GM12892 (cell line): ENCODE results near the gene SERPINF2.
"Not testable (repeated sequence)": the region's sequence is repeated elsewhere in the genome, so short reads cannot be mapped to it uniquely, and the experiment has no call there.

ENCODE experiments used
- DNase-seq: peaks from one replicate; pipeline ENCODE4 v3.0.0; 2011; ENCODE audit not compliant: insufficient read length
- FAIRE-seq: peaks from 2 replicates; lab custom pipeline; 2011; peaks lifted over from hg19 to GRCh38; lab: Jason Lieb, UNC
- POLR2A ChIP-seq: IDR thresholded peaks from 2 replicates; pipeline ENCODE4 v1.6.1; 2011; ENCODE audit warnings: low read depth, low read length, control low read depth
- POLR2AphosphoS5 ChIP-seq: IDR thresholded peaks from 2 replicates; pipeline ENCODE4 v1.6.1; 2011; ENCODE audit warnings: low read depth, low read length, control low read depth
- TAF1 ChIP-seq: IDR thresholded peaks from 2 replicates; pipeline ENCODE4 v1.6.1; 2011; ENCODE audit warnings: low read depth, mild to moderate bottlenecking, control low read depth, low read length, borderline replicate concordance

The SERPINF2 gene

GRCh38 chr17:1792495-1793446 lies 50.1 kb downstream of the SERPINF2 start:
- no peak for FAIRE-seq

GRCh38 chr17:1793447-1793806 lies 50.8 kb downstream of the SERPINF2 start:
- DNase-seq, result no peak
- FAIRE-seq, result no peak
- TF ChIP-seq POLR2A (no peak), TAF1 (no peak), POLR2AphosphoS5 (no peak)

More at GRCh38 chr17:1792495-1793446, 50.1 kb downstream of the SERPINF2 start:
- TF ChIP-seq POLR2AphosphoS5 (no peak), POLR2A (no peak), TAF1 (no peak)
- no peak for DNase-seq

- no peak for FAIRE-seq
- TF ChIP-seq POLR2A, result no peak
- no peak for TF ChIP-seq POLR2AphosphoS5
- no peak for TF ChIP-seq TAF1
- no peak for DNase-seq
These were observed 54.1 kb downstream of the SERPINF2 start for GRCh38 chr17:1796800-1797199.

GRCh38 chr17:1797323-1797722 lies 54.7 kb downstream of the SERPINF2 start:
- DNase-seq (no peak), FAIRE-seq (no peak)
- no peak for TF ChIP-seq TAF1
- TF ChIP-seq POLR2A, result no peak
- no peak for TF ChIP-seq POLR2AphosphoS5

GRCh38 chr17:1797846-1798245 lies 55.2 kb downstream of the SERPINF2 start:
- DNase-seq, FAIRE-seq: not testable (repeated sequence)

GRCh38 chr17:1800240-1800639 lies 57.6 kb downstream of the SERPINF2 start:
- DNase-seq (no peak), FAIRE-seq (no peak)
- TF ChIP-seq POLR2AphosphoS5 (no peak), POLR2A (no peak), TAF1 (no peak)

GRCh38 chr17:1800712-1801111 lies 58.0 kb downstream of the SERPINF2 start:
- TF ChIP-seq POLR2A, result no peak
- FAIRE-seq, result no peak
- DNase-seq, result no peak

GRCh38 chr17:1802429-1802828 lies 59.8 kb downstream of the SERPINF2 start:
- DNase-seq, result no peak
- TF ChIP-seq POLR2AphosphoS5 (no peak), TAF1 (no peak)
- no peak for FAIRE-seq

GRCh38 chr17:1803280-1803679 lies 60.6 kb downstream of the SERPINF2 start:
- TF ChIP-seq POLR2A (no peak), TAF1 (no peak), POLR2AphosphoS5 (no peak)
- no peak for DNase-seq
- FAIRE-seq, result no peak
